ENCODE results near the gene TSSK6.

TSSK6 gene

DNA sequence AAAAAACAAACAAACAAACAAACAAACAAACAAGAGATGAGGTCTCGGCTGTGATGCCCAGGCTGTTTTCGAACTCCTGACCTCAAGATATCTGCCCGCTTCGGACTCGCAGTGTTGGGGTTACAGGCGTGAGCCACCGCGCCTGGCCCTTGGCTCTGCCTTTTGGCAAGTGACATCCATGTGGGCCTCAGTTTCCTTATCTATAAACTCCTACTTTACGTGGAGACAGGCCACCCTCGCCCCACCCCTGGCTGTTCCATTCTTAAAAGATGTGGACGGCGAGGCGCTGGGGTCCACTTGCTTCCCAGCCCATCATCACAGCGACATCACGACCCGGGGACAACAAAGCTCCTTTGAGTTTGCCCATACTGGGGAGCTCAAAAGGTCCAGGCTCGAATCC is 1.7 kb downstream of the TSSK6 start:
- TF ChIP-seq, protein P1, sequence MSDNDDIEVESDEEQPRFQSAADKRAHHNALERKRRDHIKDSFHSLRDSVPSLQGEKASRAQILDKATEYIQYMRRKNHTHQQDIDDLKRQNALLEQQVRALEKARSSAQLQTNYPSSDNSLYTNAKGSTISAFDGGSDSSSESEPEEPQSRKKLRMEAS (IDR thresholded peaks at IDR 0.05): no peak

DNA sequence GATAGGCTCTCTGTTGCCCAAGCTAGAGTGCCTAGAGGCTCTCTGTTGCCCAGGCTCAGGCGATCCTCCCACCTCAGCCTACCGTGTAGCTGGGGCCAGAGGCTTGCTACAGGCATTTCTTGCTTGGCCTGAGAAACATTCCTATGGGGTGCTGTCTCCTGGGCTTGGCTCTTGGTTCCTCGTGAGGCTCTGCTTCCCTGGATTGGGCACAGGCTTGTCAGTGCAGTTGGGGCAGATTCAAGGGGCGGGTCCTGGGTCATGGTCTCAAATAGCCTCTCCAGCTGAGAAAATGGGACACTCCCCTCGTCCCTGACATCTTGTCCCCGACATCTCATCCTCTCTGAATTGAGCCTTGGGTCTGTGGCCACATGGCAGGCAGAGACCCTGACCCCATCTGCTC is 4.9 kb downstream of the TSSK6 start:
- TF ChIP-seq FOXM1 (IDR thresholded peaks at IDR 0.05; ENCODE audit: borderline replicate concordance, low read depth) (no peak), RAD21 (IDR thresholded peaks at IDR 0.05; ENCODE audit: low read depth) (no peak), ZBTB7A (IDR thresholded peaks at IDR 0.05; ENCODE audit: low read depth) (no peak), TEAD4 (IDR thresholded peaks at IDR 0.05) (no peak), CREB1 (IDR thresholded peaks at IDR 0.05; ENCODE audit: low read depth) (no peak), TAF1 (IDR thresholded peaks at IDR 0.05; ENCODE audit: low read depth) (no peak), EP300 (IDR thresholded peaks at IDR 0.05; ENCODE audit: borderline replicate concordance) (no peak), CEBPB (IDR thresholded peaks at IDR 0.05) (no peak), YY1 (IDR thresholded peaks at IDR 0.05; ENCODE audit: low read depth) (no peak), NFIC (IDR thresholded peaks at IDR 0.05) (no peak), TCF12 (IDR thresholded peaks at IDR 0.05; ENCODE audit: low read depth) (no peak)
- TF ChIP-seq, protein P1 (IDR thresholded peaks at IDR 0.05): no peak
- TF ChIP-seq, protein P2, sequence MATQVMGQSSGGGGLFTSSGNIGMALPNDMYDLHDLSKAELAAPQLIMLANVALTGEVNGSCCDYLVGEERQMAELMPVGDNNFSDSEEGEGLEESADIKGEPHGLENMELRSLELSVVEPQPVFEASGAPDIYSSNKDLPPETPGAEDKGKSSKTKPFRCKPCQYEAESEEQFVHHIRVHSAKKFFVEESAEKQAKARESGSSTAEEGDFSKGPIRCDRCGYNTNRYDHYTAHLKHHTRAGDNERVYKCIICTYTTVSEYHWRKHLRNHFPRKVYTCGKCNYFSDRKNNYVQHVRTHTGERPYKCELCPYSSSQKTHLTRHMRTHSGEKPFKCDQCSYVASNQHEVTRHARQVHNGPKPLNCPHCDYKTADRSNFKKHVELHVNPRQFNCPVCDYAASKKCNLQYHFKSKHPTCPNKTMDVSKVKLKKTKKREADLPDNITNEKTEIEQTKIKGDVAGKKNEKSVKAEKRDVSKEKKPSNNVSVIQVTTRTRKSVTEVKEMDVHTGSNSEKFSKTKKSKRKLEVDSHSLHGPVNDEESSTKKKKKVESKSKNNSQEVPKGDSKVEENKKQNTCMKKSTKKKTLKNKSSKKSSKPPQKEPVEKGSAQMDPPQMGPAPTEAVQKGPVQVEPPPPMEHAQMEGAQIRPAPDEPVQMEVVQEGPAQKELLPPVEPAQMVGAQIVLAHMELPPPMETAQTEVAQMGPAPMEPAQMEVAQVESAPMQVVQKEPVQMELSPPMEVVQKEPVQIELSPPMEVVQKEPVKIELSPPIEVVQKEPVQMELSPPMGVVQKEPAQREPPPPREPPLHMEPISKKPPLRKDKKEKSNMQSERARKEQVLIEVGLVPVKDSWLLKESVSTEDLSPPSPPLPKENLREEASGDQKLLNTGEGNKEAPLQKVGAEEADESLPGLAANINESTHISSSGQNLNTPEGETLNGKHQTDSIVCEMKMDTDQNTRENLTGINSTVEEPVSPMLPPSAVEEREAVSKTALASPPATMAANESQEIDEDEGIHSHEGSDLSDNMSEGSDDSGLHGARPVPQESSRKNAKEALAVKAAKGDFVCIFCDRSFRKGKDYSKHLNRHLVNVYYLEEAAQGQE (IDR thresholded peaks at IDR 0.05; ENCODE audit: low read depth): no peak
- TF ChIP-seq, protein P3, sequence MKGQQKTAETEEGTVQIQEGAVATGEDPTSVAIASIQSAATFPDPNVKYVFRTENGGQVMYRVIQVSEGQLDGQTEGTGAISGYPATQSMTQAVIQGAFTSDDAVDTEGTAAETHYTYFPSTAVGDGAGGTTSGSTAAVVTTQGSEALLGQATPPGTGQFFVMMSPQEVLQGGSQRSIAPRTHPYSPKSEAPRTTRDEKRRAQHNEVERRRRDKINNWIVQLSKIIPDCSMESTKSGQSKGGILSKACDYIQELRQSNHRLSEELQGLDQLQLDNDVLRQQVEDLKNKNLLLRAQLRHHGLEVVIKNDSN (IDR thresholded peaks at IDR 0.05): no peak

DNA sequence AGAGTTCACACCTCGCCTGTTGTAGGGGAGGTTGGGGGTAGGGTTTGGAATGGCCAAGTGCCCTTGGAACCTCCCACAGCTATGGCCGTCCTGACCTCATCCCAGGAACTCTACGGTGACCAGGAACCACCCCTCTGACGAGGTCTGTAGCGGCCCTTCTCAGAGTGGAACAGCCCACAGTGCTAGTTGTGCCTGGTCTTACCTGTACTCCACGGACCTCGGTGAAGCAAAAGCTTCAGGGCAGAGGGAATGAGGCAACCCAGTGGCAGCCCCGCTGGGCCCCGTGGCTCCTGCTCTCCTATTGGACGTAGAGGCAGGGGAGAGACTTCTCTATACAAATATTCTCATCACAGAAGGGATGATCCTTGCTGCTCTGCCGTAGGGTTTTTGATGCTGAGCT is 7.1 kb downstream of the TSSK6 start:
- TF ChIP-seq RAD21 (IDR thresholded peaks at IDR 0.05; ENCODE audit: low read depth) (no peak), TCF12 (IDR thresholded peaks at IDR 0.05; ENCODE audit: low read depth) (no peak), TAF1 (IDR thresholded peaks at IDR 0.05; ENCODE audit: low read depth) (no peak), FOXM1 (IDR thresholded peaks at IDR 0.05; ENCODE audit: borderline replicate concordance, low read depth) (no peak), CREB1 (IDR thresholded peaks at IDR 0.05; ENCODE audit: low read depth) (no peak)

DNA sequence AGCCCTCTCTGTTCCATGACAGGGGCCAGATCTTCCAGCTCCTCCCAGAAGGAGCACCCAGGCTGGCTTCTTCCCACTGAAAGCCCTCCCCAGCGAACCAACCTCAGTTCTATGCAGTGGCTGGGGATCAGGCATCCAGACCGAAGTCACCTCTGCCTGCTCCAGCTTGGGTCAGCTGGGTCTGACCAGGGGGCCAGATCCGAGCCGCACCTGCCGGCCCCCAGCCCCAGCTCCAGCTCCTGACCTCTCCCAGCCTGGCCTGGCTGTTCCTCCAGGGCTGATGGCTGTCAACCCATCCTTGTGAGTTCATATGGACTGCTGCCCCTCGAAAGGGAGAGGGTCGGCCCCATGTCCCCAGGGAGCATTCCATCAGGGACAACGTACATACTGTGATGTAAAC is 8.0 kb downstream of the TSSK6 start:
- TF ChIP-seq CEBPB (IDR thresholded peaks at IDR 0.05) (no peak), EGR1 (IDR thresholded peaks at IDR 0.05) (no peak), ZBTB7A (IDR thresholded peaks at IDR 0.05; ENCODE audit: low read depth) (no peak), FOXM1 (IDR thresholded peaks at IDR 0.05; ENCODE audit: borderline replicate concordance, low read depth) (no peak)
- TF ChIP-seq, protein P1 (IDR thresholded peaks at IDR 0.05): no peak
- TF ChIP-seq, protein P3 (IDR thresholded peaks at IDR 0.05): no peak

DNA sequence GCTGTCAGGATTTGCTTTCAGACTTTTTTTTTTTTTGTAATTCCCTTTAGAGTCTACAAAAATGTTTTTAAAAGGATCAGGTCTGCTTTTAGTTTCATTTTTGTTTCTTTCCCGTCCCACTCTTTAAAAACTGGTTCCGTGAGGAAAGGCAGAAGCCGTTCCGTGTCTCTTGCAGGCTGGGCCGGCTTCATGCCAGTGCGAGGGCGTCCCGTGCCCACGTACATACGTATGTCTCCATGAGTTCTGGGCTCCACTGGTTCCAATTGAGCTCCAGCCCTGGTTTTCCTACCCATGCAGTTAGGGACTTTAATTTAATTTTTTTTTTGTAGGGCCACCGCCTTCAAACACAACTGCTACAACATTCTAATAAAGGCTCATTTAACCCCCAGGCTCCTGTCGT is 8.8 kb downstream of the TSSK6 start:
- TF ChIP-seq RAD21 (IDR thresholded peaks at IDR 0.05; ENCODE audit: low read depth) (no peak), TCF12 (IDR thresholded peaks at IDR 0.05; ENCODE audit: low read depth) (no peak), CREB1 (IDR thresholded peaks at IDR 0.05; ENCODE audit: low read depth) (no peak), CEBPB (IDR thresholded peaks at IDR 0.05) (no peak), EGR1 (IDR thresholded peaks at IDR 0.05) (no peak), TEAD4 (IDR thresholded peaks at IDR 0.05) (no peak), ZBTB7A (IDR thresholded peaks at IDR 0.05; ENCODE audit: low read depth) (no peak), EP300 (IDR thresholded peaks at IDR 0.05; ENCODE audit: borderline replicate concordance) (no peak), FOXM1 (IDR thresholded peaks at IDR 0.05; ENCODE audit: borderline replicate concordance, low read depth) (no peak), NFIC (IDR thresholded peaks at IDR 0.05) (no peak), TAF1 (IDR thresholded peaks at IDR 0.05; ENCODE audit: low read depth) (no peak), YY1 (IDR thresholded peaks at IDR 0.05; ENCODE audit: low read depth) (no peak)
- TF ChIP-seq, protein P3 (IDR thresholded peaks at IDR 0.05): no peak
- TF ChIP-seq, protein P2 (IDR thresholded peaks at IDR 0.05; ENCODE audit: low read depth): no peak
- TF ChIP-seq, protein P1 (IDR thresholded peaks at IDR 0.05): no peak

Measured in Ishikawa (cell line).